Fibroblast of skin of right biceps (primary cell): ENCODE data around the gene MACROD2.

ENCODE experiments used
- DNase-seq: peaks from one replicate; pipeline ENCODE4 v3.0.0-alpha.2; 2013

MACROD2 gene

GRCh38 chr20:15623215-15623614, 1627.9 kb downstream of the MACROD2 start:
- DNase-seq, result no peak

GRCh38 chr20:15625981-15626380, 1630.7 kb downstream of the MACROD2 start:
- DNase-seq, result no peak

- DNase-seq, result no peak
Observed at GRCh38 chr20:15627089-15627488, 1631.8 kb downstream of the MACROD2 start.

GRCh38 chr20:15627501-15627903, 1632.2 kb downstream of the MACROD2 start:
- no peak for DNase-seq

DNA sequence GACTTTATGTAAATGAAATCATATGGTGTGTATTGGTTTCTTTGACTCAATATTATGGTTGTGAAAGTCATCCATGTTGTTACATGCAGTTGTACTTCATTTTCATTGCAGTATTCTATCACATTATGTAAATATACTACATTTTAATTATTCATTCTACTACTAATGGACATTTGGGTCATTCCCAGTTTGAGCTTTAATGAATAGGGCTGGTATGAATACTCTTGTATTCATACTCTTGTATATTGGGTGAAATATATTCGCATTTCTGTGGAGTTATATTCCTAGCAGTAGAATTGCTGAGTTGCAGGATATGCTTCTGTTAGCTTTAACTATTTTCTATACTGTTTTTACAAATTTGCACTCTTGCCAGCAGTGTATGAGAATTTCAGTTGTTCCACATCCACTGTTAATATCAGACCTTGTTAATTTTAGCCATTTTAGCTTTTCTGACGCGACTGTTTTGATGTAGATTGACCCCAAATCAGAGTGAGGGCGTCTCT, 1633.6 kb downstream of the MACROD2 start:
- no peak for DNase-seq

DNA sequence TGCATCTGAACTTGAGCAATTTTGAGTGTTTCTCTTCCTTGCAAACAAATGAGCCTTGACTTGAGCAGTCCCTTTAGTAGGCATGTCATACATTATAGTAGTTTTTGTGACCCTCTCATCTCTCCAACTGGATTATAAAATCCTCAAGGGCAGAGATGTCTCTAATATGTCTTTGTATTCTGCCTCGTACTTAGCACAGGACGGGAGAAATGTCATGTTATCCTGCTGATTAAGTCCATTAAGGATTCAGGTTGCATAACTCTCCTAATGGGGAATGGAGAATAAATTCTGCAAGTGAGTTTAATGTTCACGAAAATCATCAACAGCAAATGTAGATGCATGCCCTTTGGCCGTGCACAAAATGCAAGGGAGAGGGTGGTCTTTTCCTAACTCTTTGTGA, 1635.0 kb downstream of the MACROD2 start:
- no peak for DNase-seq

DNA sequence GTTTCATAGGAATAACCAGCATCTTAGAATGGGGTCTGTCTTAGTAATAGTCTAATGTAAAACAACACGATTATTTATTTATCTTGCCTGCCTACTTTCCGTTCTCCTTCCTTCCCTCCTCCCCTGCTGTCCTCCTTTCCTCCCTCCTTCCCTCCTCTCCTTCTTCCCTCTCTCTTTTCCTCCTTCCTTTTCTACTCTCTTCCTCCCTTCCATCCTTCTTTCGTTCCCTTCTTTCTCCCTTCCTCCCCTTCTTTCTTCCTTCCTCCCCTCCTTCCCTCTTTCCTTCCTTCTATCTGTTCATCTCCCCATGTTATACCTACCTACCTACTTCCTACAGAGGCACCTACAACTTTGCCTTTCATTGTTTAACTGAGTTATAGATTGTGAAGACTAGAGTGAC, 1637.4 kb downstream of the MACROD2 start:
- no peak for DNase-seq

DNA sequence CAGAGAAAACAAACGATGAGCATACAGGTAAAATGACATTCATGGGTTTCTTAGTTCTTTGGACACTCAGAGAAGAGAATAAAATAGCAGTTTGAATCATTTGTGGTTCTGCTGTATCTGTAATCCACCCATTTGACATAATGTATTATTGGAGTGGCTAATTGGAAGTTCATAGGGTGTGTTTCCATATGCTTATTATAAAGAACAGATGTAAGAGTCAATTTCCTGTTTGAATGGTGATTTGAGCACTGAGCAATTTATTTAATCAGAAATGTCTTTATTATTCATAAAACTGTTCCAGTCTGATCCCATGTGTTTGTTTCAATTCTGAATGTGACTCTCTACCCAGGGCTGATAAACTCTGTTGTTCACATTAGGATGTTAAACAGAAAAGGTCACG, 1638.8 kb downstream of the MACROD2 start:
- no peak for DNase-seq

- no peak for DNase-seq
Observed at GRCh38 chr20:15637546-15637945, 1642.2 kb downstream of the MACROD2 start.

DNA sequence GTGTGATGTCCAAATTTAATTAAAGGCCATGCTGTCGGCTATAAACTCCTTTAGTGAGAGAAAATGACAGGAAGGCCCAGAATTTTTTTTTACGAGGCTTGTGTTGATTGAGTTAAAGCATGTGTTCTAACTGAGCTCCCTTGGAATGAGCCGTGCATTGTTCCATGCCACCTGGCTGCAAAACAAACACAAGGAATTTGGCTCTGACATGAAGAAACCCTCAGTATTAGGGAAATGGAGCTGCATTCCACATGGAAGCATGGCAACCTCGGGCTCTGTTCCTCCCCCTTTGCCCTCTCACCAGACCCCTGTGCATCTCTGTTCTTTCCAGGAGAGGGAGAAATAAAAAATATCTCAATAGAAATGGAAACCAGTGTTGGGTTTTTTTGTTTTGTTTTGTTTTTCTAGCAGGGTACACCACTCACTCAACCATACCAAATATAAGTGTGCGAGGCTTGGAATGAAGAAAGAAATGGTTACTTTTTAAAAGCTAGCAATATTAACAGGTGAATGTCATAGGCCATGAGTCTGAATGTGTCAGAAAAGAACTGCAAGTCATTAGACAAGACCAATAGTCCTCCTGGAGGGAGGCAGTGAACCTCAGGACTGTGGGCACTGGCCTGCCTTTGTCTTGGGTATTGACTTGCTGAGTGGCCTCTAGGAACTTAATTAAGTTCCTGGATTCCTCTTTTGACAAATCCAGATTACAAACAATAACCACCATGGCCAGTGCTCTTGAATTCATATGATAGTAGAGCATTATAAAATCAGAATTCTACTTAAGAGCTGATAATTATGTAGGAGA, 1642.8 kb downstream of the MACROD2 start:
- no peak for DNase-seq

DNA sequence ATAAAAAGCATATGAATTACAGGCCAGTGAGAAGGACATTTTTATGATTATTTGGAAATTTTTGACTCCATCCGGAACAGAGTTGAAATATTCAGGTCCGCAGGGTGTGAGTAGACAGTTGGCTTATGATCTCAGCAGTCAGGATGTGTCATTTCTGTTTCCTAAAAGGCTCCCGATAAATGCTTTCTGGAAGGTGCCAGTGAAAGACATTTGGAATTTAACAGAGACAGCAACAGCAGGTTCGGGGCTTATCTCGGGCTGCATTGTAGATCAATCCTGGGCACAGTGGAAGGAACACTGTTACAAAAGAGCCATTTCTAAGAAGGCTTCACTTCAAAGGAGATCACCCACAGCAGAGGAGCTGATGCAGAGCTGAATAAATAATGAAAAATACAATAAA, 1643.5 kb downstream of the MACROD2 start:
- no peak for DNase-seq

GRCh38 chr20:15639839-15640238, 1644.5 kb downstream of the MACROD2 start:
- no peak for DNase-seq

- DNase-seq, result no peak
Observed at GRCh38 chr20:15642109-15642508, 1646.8 kb downstream of the MACROD2 start.

DNA sequence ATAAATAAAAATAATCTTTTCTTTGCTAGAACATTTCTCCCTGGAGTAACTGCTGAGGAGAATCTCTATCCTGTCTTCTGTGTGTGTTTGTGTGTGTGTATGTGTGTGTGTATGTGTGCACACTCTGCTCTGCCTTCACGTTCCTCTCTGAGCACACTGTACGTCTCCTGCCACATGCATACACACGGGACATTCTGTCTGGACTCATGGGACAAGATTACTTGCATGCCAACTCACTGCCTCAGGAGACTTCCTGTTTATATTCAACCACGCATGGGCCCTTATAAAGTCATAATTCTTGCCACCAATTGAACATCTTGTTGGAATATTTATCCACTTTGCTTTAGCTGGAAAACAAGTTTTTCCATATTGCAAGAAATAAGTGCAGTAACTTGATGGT, 1647.4 kb downstream of the MACROD2 start:
- DNase-seq, result peak; percentile 68

- no peak for DNase-seq
Observed at GRCh38 chr20:15643713-15644112, 1648.4 kb downstream of the MACROD2 start.

- peak; percentile 5 for DNase-seq
Observed at GRCh38 chr20:15645816-15646215, 1650.5 kb downstream of the MACROD2 start.

GRCh38 chr20:15653396-15654207, 1658.3 kb downstream of the MACROD2 start:
- no peak for DNase-seq

GRCh38 chr20:15654208-15654649, 1658.9 kb downstream of the MACROD2 start:
- peak; percentile 60 for DNase-seq

GRCh38 chr20:15655295-15655874, 1660.1 kb downstream of the MACROD2 start:
- DNase-seq, result peak; percentile 46

GRCh38 chr20:15656124-15656523, 1660.8 kb downstream of the MACROD2 start:
- DNase-seq, result peak; percentile 52

- DNase-seq, result no peak
Observed at GRCh38 chr20:15658295-15658694, 1663.0 kb downstream of the MACROD2 start.

GRCh38 chr20:15673206-15673605, 1677.9 kb downstream of the MACROD2 start:
- DNase-seq, result peak; percentile 93

DNA sequence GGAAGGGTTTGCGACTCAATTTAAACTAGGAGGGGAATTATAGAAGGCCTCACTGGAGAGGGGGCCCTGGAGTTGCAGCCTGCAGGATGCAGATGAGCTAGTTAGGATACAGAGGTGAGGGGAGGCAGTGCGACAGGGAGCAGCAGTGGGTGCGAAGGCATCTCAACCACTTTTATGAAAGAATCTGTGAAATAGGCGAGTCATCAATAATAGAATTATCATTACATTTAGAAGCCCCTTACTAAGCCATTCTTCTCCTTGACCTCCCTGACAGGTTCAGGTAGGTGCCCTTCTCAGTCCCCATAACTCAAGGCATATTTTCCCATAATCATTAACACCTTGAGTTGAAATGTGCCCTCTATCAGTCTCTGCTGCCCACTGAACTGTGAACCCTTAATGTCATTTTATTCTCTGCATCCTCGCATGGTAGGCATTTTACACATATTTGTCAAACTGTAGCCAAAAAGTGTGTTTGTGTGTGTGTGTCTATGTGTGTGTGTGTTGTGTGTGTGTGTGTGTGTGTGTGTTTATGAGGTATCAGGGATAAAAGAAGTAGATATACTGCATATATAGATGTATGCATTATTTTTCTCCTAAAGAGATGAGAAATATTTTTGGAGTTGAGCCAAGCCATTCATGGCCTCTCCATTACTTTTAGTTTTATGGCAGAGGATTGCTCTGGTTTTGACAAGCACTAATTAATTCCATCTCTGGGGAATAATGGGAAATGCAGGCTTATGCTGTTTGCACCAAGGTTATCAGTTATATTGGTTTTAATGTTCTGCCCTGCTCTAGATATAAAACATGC, 1679.1 kb downstream of the MACROD2 start:
- DNase-seq, result peak; percentile 61
